GM23338 (cell line): ENCODE data around the gene CPNE2. TPM values are rescaled to one million over a fixed set of nuclear protein-coding genes. Genes with fewer than 3 reads are reported as not detected.

Source experiments
- ATAC-seq: fragments of 200-7000 bp; cut with Tn5 transposase; 3 replicates; pipeline ENCODE4 v1.9.1; 2020
- DNase-seq: peaks from one replicate; pipeline ENCODE4 v3.0.0-alpha.2; 2015; ENCODE audit warnings: low spot score
- H2AFZ ChIP-seq: fragments of 200-600 bp; sonication (generic); 2 replicates; pipeline ENCODE4 v1.8.0; 2016; ENCODE audit warnings: antibody characterized with exemption, mild to moderate bottlenecking, moderate library complexity
- H3F3A ChIP-seq: fragments of 200-600 bp; sonication (generic); replicated peaks from 2 replicates; pipeline ENCODE4 v1.8.0; 2017; ENCODE audit warnings: antibody characterized with exemption, mixed run types, low read depth
- H3K27ac ChIP-seq: fragments of 200-600 bp; sonication (generic); 2 replicates; pipeline ENCODE4 v1.6.1; 2016; ENCODE audit warnings: low read depth
- H3K27me3 ChIP-seq: fragments of 200-600 bp; sonication (generic); 2 replicates; pipeline ENCODE4 v1.8.0; 2016; ENCODE audit warnings: mild to moderate bottlenecking, mixed run types, moderate library complexity; ENCODE audit not compliant: insufficient read depth
- H3K36me3 ChIP-seq: fragments of 200-600 bp; sonication (generic); 2 replicates; pipeline ENCODE4 v1.8.0; 2016; ENCODE audit warnings: mild to moderate bottlenecking; ENCODE audit not compliant: insufficient read depth
- H3K4me1 ChIP-seq: fragments of 200-600 bp; sonication (generic); 2 replicates; pipeline ENCODE4 v1.8.0; 2016; ENCODE audit warnings: mild to moderate bottlenecking, moderate library complexity; ENCODE audit not compliant: insufficient read depth
- H3K4me2 ChIP-seq: fragments of 200-600 bp; sonication (generic); 2 replicates; pipeline ENCODE4 v1.7.1; 2017; ENCODE audit warnings: mixed run types
- H3K4me3 ChIP-seq: fragments of 200-600 bp; sonication (generic); 2 replicates; pipeline ENCODE4 v1.6.1; 2016; ENCODE audit warnings: mixed run types
- H3K79me2 ChIP-seq: fragments of 200-600 bp; sonication (generic); replicated peaks from 2 replicates; pipeline ENCODE4 v1.8.0; 2017; ENCODE audit warnings: mild to moderate bottlenecking; ENCODE audit not compliant: insufficient read depth
- H3K9me2 ChIP-seq: fragments of 200-600 bp; sonication (generic); 2 replicates; pipeline ENCODE4 v1.8.0; 2017; ENCODE audit not compliant: insufficient read depth
- H4K20me1 ChIP-seq: fragments of 200-600 bp; sonication (generic); replicated peaks from 2 replicates; pipeline ENCODE4 v1.8.0; 2017; ENCODE audit warnings: mild to moderate bottlenecking; ENCODE audit not compliant: insufficient read depth
- H3K27ac Mint-ChIP-seq: 2 replicates; pipeline ENCODE4 v1.8.0; 2020; ENCODE audit warnings: inconsistent platforms, mild to moderate bottlenecking, moderate library complexity, mixed read lengths
- H3K27me3 Mint-ChIP-seq: 3 replicates; pipeline ENCODE4 v1.8.0; 2022; ENCODE audit warnings: low read depth, mild to moderate bottlenecking, moderate library complexity, mixed read lengths, inconsistent platforms; ENCODE audit not compliant: insufficient read depth, poor library complexity
- H3K36me3 Mint-ChIP-seq: 3 replicates; pipeline ENCODE4 v1.8.0; 2021; ENCODE audit warnings: low read depth, mild to moderate bottlenecking, inconsistent platforms, moderate library complexity, mixed read lengths
- H3K4me1 Mint-ChIP-seq: 3 replicates; pipeline ENCODE4 v1.8.0; 2020; ENCODE audit warnings: mild to moderate bottlenecking, inconsistent platforms, mixed read lengths
- H3K4me3 Mint-ChIP-seq: 3 replicates; pipeline ENCODE4 v1.8.0; 2021; ENCODE audit warnings: moderate library complexity, mild to moderate bottlenecking, inconsistent platforms, mixed read lengths
- H3K9me3 Mint-ChIP-seq: 3 replicates; pipeline ENCODE4 v1.8.0; 2020; ENCODE audit warnings: moderate library complexity, mild to moderate bottlenecking, inconsistent platforms, mixed read lengths
- EZH2 ChIP-seq: fragments of 200-600 bp; sonication (generic); IDR thresholded peaks from one replicate; pipeline ENCODE4 v1.8.0; 2017; ENCODE audit warnings: antibody characterized with exemption, mild to moderate bottlenecking, low read depth; ENCODE audit not compliant: unreplicated experiment
- EZH2phosphoT487 ChIP-seq: fragments of 200-600 bp; sonication (generic); IDR thresholded peaks from one replicate; pipeline ENCODE4 v1.8.1; 2018; ENCODE audit warnings: antibody characterized with exemption; ENCODE audit not compliant: unreplicated experiment
- NANOG ChIP-seq: IDR thresholded peaks from 2 replicates; pipeline ENCODE4 v1.6.1; 2016; ENCODE audit warnings: antibody characterized with exemption, borderline replicate concordance
- POLR2AphosphoS5 ChIP-seq: IDR thresholded peaks from 2 replicates; pipeline ENCODE4 v1.6.1; 2016; ENCODE audit warnings: antibody characterized with exemption, low read depth
- STAT1 ChIP-seq: IDR thresholded peaks from one replicate; pipeline ENCODE4 v1.6.1; 2016; ENCODE audit warnings: antibody characterized with exemption; ENCODE audit not compliant: unreplicated experiment
- ZNF114 ChIP-seq: fragments of 250-450 bp; sonication (Bioruptor Pico); IDR thresholded peaks from 2 replicates; pipeline ENCODE4 v1.5.0; 2020; ENCODE audit warnings: mild to moderate bottlenecking, moderate library complexity
- ZNF331 ChIP-seq: fragments of 250-450 bp; sonication (Bioruptor Pico); IDR thresholded peaks from 2 replicates; pipeline ENCODE4 v1.5.0; 2020; ENCODE audit warnings: low read depth, mild to moderate bottlenecking, moderate library complexity
- polyA plus RNA-seq: library from polyadenylated mRNA; unstranded; fragments of >200 nt; fragmentation: Nextera tagmentation; extraction: Ambion mirVana; gene quantifications from 2 replicates; pipeline ENCODE4 v1.2.1, GENCODE V29; 2016
- total RNA-seq: library from RNA; depleted of rRNA; stranded (reverse); fragments of >200 nt; shearing (Covaris generic); gene quantifications from 2 replicates; pipeline ENCODE4 v1.2.3, GENCODE V29; 2014
- TF ChIP-seq, protein P1 (sequence below), 2 experiments: fragments of 200-600 bp in 1 of 2; sonication (generic) in 1 of 2; conservative IDR thresholded peaks; 2 replicates each; pipeline versions ENCODE4 v1.5.1 to v1.6.1; 2016 to 2017; ENCODE audit warnings: antibody characterized with exemption in 2 of 2, low read depth in 2 of 2, mild to moderate bottlenecking in 2 of 2, moderate library complexity in 1 of 2
- TF ChIP-seq, protein P2 (sequence below): IDR thresholded peaks from 2 replicates; pipeline ENCODE4 v1.6.1; 2016; ENCODE audit warnings: antibody characterized with exemption
- TF ChIP-seq, protein P3 (sequence below): IDR thresholded peaks from one replicate; pipeline ENCODE4 v1.6.1; 2018; ENCODE audit warnings: antibody characterized with exemption; ENCODE audit not compliant: unreplicated experiment

Gene CPNE2
- total and polyA plus RNA-seq, 2 experiments from 2014 or later = 7.1 to 11.3 TPM

DNA sequence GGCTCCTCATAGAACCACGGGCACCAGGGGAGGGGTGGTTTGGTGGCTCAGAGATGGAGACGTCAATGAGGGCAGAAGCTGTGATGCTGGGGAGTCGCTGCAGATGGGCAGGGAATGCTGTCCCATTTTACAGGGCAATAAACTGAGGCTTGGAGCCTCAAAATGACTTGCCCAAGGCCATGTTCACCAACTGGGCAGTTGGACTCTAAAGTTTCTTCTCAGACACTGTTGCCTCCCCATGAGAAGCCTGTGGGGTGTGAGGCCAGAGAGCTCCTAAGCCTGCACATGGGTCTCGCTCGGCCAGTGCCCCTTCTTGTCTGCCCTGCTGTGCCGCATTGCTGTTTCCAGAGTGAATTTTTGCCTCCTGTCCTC lies 38.6 kb downstream of the CPNE2 start:
- H3K9me3 Mint-ChIP-seq = no peaks in the 10 kb centered on the region; the same call in 2 of the 3 replicates
- ATAC-seq (no peak), DNase-seq (no peak)
- no peaks in the 10 kb centered on the region for H4K20me1 ChIP-seq
- no peak for TF ChIP-seq POLR2AphosphoS5
- no peak for TF ChIP-seq EZH2
- H3K4me1 ChIP-seq = no peaks in the 10 kb centered on the region
- H3K79me2 ChIP-seq = no peaks in the 10 kb centered on the region
- H3K36me3 ChIP-seq = no peaks in the 10 kb centered on the region
- no peak overlapping the region for H3K4me3 ChIP-seq
- H3K27me3 Mint-ChIP-seq = peaks cover 18% of the 10 kb centered on the region
- no peaks in the 10 kb centered on the region; the same call in 2 of the 3 replicates for H3K36me3 Mint-ChIP-seq
- no peak overlapping the region for H3K4me2 ChIP-seq
- no peaks in the 10 kb centered on the region for H3F3A ChIP-seq
- peaks cover 9% of the 10 kb centered on the region for H3K4me1 Mint-ChIP-seq
- H3K27ac Mint-ChIP-seq = no peak overlapping the region
- H3K27me3 ChIP-seq = no peaks in the 10 kb centered on the region
- H3K4me3 Mint-ChIP-seq = no peak overlapping the region
- H3K9me2 ChIP-seq = no peaks in the 10 kb centered on the region
- H2AFZ ChIP-seq = no peak overlapping the region
- H3K27ac ChIP-seq = no peak overlapping the region

DNA sequence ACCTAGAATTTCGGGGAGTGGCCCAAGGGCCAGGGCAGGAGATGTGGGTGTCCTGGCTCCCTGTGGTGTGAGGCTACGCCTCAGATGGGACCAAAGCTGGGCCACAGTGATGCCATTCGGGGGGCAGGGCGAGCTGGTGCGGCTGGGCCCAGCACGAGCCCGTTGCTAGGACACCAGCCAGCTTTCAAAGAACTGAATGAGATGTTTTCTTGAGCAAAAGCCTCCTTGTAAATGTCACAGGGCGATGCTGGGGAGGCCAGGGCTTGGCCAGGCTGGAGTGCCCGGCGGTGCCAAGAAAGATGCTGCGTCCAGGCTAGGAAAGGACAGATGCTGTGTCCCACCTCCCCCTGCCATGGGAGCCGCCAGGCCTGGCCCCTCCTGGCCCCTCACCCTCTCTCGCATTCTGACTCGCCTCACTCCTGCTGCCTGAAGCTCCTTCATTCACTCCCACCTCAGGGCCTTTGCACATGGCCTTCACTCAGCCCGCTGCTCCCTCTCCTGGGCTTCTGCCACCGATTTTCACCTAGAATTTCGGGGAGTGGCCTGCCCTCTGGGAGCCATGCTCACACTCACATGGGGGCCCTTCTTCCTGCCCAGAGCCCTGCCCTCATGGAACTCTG lies 39.1 kb downstream of the CPNE2 start:
- Mint-ChIP-seq H3K9me3 (no peaks in the 10 kb centered on the region; the same call in 2 of the 3 replicates), H3K27me3 (peaks cover 14% of the 10 kb centered on the region), H3K36me3 (no peaks in the 10 kb centered on the region; the same call in 2 of the 3 replicates), H3K4me3 (no peak overlapping the region), H3K4me1 (peaks cover 9% of the 10 kb centered on the region), H3K27ac (no peak overlapping the region)
- Histone ChIP-seq H4K20me1 (no peaks in the 10 kb centered on the region), H3K4me3 (no peak overlapping the region), H3K36me3 (no peaks in the 10 kb centered on the region), H3K9me2 (no peaks in the 10 kb centered on the region), H3F3A (no peaks in the 10 kb centered on the region), H3K27ac (no peak overlapping the region), H2AFZ (no peak overlapping the region), H3K4me2 (no peak overlapping the region), H3K4me1 (no peaks in the 10 kb centered on the region), H3K79me2 (no peaks in the 10 kb centered on the region), H3K27me3 (no peaks in the 10 kb centered on the region)
- DNase-seq (no peak), ATAC-seq (no peak)
- TF ChIP-seq EZH2phosphoT487 (no peak), ZNF331 (CRISPR knock-in tag) (no peak), POLR2AphosphoS5 (no peak), STAT1 (no peak), NANOG (no peak), ZNF114 (CRISPR knock-in tag) (no peak)
- TF ChIP-seq, protein P1, sequence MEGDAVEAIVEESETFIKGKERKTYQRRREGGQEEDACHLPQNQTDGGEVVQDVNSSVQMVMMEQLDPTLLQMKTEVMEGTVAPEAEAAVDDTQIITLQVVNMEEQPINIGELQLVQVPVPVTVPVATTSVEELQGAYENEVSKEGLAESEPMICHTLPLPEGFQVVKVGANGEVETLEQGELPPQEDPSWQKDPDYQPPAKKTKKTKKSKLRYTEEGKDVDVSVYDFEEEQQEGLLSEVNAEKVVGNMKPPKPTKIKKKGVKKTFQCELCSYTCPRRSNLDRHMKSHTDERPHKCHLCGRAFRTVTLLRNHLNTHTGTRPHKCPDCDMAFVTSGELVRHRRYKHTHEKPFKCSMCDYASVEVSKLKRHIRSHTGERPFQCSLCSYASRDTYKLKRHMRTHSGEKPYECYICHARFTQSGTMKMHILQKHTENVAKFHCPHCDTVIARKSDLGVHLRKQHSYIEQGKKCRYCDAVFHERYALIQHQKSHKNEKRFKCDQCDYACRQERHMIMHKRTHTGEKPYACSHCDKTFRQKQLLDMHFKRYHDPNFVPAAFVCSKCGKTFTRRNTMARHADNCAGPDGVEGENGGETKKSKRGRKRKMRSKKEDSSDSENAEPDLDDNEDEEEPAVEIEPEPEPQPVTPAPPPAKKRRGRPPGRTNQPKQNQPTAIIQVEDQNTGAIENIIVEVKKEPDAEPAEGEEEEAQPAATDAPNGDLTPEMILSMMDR (conservative IDR thresholded peaks at IDR 0.05; ENCODE audit: low read depth in 2 of 2) = no peak
- TF ChIP-seq, protein P2, sequence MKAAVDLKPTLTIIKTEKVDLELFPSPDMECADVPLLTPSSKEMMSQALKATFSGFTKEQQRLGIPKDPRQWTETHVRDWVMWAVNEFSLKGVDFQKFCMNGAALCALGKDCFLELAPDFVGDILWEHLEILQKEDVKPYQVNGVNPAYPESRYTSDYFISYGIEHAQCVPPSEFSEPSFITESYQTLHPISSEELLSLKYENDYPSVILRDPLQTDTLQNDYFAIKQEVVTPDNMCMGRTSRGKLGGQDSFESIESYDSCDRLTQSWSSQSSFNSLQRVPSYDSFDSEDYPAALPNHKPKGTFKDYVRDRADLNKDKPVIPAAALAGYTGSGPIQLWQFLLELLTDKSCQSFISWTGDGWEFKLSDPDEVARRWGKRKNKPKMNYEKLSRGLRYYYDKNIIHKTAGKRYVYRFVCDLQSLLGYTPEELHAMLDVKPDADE = no peak
- TF ChIP-seq, protein P3, sequence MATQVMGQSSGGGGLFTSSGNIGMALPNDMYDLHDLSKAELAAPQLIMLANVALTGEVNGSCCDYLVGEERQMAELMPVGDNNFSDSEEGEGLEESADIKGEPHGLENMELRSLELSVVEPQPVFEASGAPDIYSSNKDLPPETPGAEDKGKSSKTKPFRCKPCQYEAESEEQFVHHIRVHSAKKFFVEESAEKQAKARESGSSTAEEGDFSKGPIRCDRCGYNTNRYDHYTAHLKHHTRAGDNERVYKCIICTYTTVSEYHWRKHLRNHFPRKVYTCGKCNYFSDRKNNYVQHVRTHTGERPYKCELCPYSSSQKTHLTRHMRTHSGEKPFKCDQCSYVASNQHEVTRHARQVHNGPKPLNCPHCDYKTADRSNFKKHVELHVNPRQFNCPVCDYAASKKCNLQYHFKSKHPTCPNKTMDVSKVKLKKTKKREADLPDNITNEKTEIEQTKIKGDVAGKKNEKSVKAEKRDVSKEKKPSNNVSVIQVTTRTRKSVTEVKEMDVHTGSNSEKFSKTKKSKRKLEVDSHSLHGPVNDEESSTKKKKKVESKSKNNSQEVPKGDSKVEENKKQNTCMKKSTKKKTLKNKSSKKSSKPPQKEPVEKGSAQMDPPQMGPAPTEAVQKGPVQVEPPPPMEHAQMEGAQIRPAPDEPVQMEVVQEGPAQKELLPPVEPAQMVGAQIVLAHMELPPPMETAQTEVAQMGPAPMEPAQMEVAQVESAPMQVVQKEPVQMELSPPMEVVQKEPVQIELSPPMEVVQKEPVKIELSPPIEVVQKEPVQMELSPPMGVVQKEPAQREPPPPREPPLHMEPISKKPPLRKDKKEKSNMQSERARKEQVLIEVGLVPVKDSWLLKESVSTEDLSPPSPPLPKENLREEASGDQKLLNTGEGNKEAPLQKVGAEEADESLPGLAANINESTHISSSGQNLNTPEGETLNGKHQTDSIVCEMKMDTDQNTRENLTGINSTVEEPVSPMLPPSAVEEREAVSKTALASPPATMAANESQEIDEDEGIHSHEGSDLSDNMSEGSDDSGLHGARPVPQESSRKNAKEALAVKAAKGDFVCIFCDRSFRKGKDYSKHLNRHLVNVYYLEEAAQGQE = no peak
